ENCODE results near the gene MED6. TPM values are rescaled to one million over a fixed set of nuclear protein-coding genes. Genes with fewer than 3 reads are reported as not detected.
A peak's percentile ranks its signal among the peaks of the same experiment; 100 is the strongest.

The MED6 gene
- total and polyA plus RNA-seq, 2 experiments from 2014 or later, result 49.2 to 49.6 TPM

- no peak for TF ChIP-seq ZNF462 (CRISPR knock-in tag; IDR thresholded peaks at IDR 0.05)
- no peak for TF ChIP-seq REST (IDR thresholded peaks at IDR 0.05; ENCODE audit: unreplicated experiment)
These were observed 43.5 kb upstream of the MED6 start (continued) for GRCh38 chr14:70643967-70644366.

- H3K79me2 ChIP-seq (replicated peaks; ENCODE audit: insufficient read depth), result peaks cover 77% of the 10 kb centered on the region
- H3K27ac ChIP-seq (ENCODE audit: low read depth), result 0 out of 2 replicates have a peak overlapping the region, but pooled peaks have one; percentile 29
- no peak overlapping the region for H2AFZ ChIP-seq
- H3K27me3 Mint-ChIP-seq (ENCODE audit: insufficient read depth, low read depth, poor library complexity), result peaks cover 15% of the 10 kb centered on the region
- no peaks in the 10 kb centered on the region; the same call in 2 of the 3 replicates for H3K9me3 Mint-ChIP-seq
- H3K4me2 ChIP-seq, result peak overlapping the region; percentile 90
- no peaks in the 10 kb centered on the region for H3K27me3 ChIP-seq (ENCODE audit: insufficient read depth)
- peaks cover 53% of the 10 kb centered on the region for H3K4me1 Mint-ChIP-seq
- peaks cover 16% of the 10 kb centered on the region for H3F3A ChIP-seq (replicated peaks; ENCODE audit: low read depth)
- H3K4me3 ChIP-seq, result peak overlapping the region; percentile 93
- H3K4me3 Mint-ChIP-seq, result peak overlapping the region; percentile 86
- ATAC-seq, result peak; percentile 25
- peak; percentile 48 for DNase-seq (ENCODE audit: low spot score)
- peaks cover 23% of the 10 kb centered on the region for H3K36me3 Mint-ChIP-seq (ENCODE audit: low read depth)
- H3K9me2 ChIP-seq (ENCODE audit: insufficient read depth), result no peaks in the 10 kb centered on the region; the same call in 1 of the 2 replicates
- H4K20me1 ChIP-seq (replicated peaks; ENCODE audit: insufficient read depth), result 0 out of 2 replicates have a peak, but pooled peaks cover 7% of the 10 kb centered on the region
- H3K4me1 ChIP-seq (ENCODE audit: insufficient read depth), result peaks cover 61% of the 10 kb centered on the region
- peak overlapping the region; percentile 22 for H3K27ac Mint-ChIP-seq
- TF ChIP-seq EZH2phosphoT487 (IDR thresholded peaks at IDR 0.05; ENCODE audit: unreplicated experiment), result no peak
- TF ChIP-seq REST (IDR thresholded peaks at IDR 0.05; ENCODE audit: unreplicated experiment), result no peak
- H3K36me3 ChIP-seq (ENCODE audit: insufficient read depth), result no peaks in the 10 kb centered on the region
These were observed 42.1 kb upstream of the MED6 start for GRCh38 chr14:70642303-70643235.

Data from GM23338 (cell line).